PC-3 (cell line): Measurements from ENCODE around the gene SLC26A11.

Source experiments
- EZH2phosphoT487 ChIP-seq: fragments of 300-600 bp; sonication (generic); IDR thresholded peaks from 2 replicates; pipeline ENCODE4 v1.6.1; 2018; ENCODE audit warnings: mild to moderate bottlenecking, antibody characterized with exemption, low read length, borderline replicate concordance
- TF ChIP-seq, protein P1 (sequence below): fragments of 300-600 bp; sonication (generic); conservative IDR thresholded peaks from 2 replicates; pipeline ENCODE4 v1.5.1; 2017; ENCODE audit warnings: antibody characterized with exemption, low read depth, mild to moderate bottlenecking, low read length

DNA sequence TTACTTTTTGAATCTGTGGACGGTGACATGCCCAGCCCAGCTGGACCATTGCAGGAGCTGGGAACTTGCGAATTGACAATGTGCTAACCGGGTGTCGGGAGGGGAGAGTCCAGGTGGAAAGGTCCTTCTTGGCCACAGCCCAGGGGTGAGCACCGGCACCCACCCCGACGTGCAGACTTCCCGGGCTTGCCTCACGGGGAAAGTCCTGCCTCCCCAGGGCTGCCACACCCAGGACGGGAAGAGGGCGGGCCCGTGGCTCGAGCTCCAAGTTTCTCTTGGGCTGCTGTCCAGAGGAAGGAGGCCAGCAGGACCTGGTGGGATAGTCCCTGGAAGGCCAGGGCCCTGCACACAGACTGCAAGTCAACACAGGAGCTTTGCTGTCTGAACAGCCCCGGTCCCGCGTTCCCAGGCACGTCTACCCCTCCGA is 32.7 kb upstream of the SLC26A11 start:
- TF ChIP-seq, protein P1, sequence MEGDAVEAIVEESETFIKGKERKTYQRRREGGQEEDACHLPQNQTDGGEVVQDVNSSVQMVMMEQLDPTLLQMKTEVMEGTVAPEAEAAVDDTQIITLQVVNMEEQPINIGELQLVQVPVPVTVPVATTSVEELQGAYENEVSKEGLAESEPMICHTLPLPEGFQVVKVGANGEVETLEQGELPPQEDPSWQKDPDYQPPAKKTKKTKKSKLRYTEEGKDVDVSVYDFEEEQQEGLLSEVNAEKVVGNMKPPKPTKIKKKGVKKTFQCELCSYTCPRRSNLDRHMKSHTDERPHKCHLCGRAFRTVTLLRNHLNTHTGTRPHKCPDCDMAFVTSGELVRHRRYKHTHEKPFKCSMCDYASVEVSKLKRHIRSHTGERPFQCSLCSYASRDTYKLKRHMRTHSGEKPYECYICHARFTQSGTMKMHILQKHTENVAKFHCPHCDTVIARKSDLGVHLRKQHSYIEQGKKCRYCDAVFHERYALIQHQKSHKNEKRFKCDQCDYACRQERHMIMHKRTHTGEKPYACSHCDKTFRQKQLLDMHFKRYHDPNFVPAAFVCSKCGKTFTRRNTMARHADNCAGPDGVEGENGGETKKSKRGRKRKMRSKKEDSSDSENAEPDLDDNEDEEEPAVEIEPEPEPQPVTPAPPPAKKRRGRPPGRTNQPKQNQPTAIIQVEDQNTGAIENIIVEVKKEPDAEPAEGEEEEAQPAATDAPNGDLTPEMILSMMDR: no peak
- no peak for TF ChIP-seq EZH2phosphoT487
